ENCODE results near the gene PERCC1.

PERCC1 gene

DNA sequence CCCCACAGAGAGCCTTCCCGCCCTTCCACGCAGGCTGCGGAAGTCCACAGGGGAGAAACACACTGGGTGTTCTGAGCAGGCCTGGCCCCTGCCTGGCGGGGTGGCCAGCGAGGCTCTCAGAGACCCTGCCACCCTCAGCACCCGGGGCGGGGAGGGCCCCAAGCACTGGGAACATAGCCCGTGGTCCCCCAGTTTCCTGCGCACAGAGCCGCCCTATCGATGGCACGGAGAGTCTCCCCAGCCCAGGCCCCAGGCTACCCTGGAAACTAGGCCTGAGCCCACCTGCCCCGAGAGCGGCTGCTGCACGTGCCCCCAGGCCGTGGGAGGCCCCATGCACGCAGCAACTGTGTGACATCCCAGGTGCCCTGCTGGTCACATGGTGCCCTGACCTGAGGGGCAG lies 23.7 kb downstream of the PERCC1 start:
- Histone ChIP-seq H3K4me3 (ENCODE audit: low read depth, low read length) (no peak overlapping the region), H3K27ac (ENCODE audit: low read depth, low read length) (no peak overlapping the region), H3K9ac (ENCODE audit: low read depth, low read length) (no peak overlapping the region), H3K27me3 (ENCODE audit: control insufficient read depth, insufficient read depth, low read length) (no peaks in the 10 kb centered on the region), H3K36me3 (ENCODE audit: control insufficient read depth, insufficient read depth, low read length) (peaks cover 64% of the 10 kb centered on the region), H3K4me1 (ENCODE audit: control insufficient read depth, insufficient read depth, low read length) (no peaks in the 10 kb centered on the region), H3K9me3 (ENCODE audit: control insufficient read depth, insufficient read depth, low read length) (no peaks in the 10 kb centered on the region)

DNA sequence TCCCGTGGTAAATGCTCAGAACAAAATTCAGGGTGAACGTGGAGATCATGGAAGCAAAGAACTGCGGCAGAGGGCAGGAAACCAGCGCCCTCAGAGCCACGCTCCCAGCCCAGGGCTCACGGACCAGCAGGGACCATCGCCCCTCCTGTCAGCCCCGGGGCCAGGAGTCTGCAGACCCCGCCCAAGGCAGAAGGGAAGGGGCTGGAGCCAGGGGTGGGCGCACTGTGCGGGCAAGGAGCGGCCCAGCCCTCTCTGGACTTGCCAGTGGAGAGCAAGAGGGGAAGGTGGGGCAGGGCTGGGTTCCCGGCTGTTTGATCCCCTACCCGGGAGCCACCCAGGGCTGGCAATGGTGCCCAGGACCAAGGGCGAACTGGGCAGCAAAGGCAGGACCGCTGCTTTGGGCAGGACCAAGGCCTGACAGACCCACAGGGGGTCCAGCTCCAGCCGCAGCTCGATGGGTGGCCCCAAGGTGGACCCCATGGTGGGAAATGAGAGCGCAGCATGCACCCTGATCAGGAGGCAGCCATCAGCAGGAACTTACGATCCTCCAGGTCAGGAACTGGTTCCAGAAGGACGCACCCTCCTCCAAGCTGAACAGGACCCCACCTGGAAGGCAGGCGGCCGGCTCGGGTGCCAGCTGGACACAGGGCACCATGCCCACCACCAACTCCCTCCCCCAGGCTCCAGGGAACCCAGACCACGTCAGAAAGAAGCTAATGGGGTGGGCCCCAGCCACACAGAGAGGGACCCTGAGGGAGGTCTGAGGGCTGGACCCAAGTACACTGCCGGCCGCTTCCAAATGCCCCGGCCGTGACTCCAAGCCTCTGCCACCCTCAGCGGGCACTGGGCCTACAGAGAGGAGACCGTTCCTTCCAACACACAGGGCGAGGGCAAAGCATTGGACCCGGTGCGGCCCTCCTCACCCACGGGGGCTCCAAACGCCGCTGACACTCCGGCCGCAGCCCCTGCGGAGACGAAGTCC lies 24.6 kb downstream of the PERCC1 start:
- Histone ChIP-seq H3K4me3 (ENCODE audit: low read depth, low read length) (no peak overlapping the region), H3K9me3 (ENCODE audit: control insufficient read depth, insufficient read depth, low read length) (no peaks in the 10 kb centered on the region), H3K27me3 (ENCODE audit: control insufficient read depth, insufficient read depth, low read length) (no peaks in the 10 kb centered on the region), H3K4me1 (ENCODE audit: control insufficient read depth, insufficient read depth, low read length) (no peaks in the 10 kb centered on the region), H3K36me3 (ENCODE audit: control insufficient read depth, insufficient read depth, low read length) (peaks cover 67% of the 10 kb centered on the region), H3K27ac (ENCODE audit: low read depth, low read length) (no peak overlapping the region), H3K9ac (ENCODE audit: low read depth, low read length) (no peak overlapping the region)

DNA sequence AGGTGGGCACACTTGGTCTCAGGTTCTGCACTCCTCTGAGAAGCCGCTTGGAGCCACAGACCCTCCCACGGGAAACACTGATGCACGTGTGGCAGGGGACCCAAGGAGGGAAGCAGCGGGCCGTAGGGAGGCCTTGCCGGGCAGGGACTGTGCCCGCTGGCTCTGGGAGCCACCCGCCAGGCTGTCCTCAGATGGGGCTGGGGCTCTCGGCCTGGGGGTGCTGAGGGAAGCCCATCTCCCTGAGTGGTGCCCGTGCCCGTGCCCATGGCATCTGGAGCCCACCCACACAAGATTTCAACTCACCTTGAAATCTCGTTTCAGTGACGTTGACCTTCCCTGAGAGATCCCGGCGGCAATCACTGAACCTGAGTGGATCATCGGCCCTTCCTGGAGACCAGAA lies 26.1 kb downstream of the PERCC1 start:
- Histone ChIP-seq H3K9me3 (ENCODE audit: control insufficient read depth, insufficient read depth, low read length) (no peaks in the 10 kb centered on the region), H3K36me3 (ENCODE audit: control insufficient read depth, insufficient read depth, low read length) (peaks cover 62% of the 10 kb centered on the region), H3K27me3 (ENCODE audit: control insufficient read depth, insufficient read depth, low read length) (no peaks in the 10 kb centered on the region), H3K4me1 (ENCODE audit: control insufficient read depth, insufficient read depth, low read length) (no peaks in the 10 kb centered on the region), H3K9ac (ENCODE audit: low read depth, low read length) (no peak overlapping the region), H3K4me3 (ENCODE audit: low read depth, low read length) (no peak overlapping the region), H3K27ac (ENCODE audit: low read depth, low read length) (no peak overlapping the region)

DNA sequence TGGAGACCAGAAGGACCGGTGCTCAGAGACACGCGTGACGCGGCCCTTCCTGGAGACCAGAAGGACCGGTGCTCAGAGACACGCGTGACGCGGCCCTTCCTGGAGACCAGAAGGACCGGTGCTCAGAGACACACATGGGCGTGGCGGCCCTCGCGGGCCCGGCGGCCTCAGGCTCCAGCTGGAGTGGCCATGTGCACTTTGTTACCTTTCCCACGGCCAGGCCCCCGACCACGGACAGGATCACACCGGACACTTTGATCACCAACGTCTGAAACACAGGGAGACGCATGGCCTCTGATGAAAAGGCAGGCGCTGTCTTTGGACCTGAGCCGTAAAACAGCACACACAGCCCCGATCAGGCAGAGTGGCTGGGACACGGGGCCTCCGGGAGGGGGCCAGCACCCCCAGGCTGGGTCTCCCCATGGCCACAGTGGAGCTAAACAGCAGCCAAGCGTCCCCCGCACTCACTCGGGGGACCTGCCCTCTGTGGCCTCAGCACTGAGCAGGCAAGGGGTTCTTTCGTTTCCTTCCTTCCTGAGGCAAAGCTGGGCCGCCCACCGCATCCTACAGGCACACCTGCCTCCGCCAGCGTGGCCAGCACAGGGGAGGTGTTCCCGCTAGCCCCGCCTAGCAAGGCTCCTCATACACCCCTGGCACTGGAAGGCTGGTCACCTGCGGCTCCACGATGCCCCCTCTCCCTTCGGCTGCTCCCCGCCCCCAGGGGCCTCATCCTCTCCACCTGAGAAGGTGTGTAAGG lies 26.8 kb downstream of the PERCC1 start:
- H3K27ac ChIP-seq (ENCODE audit: low read depth, low read length) = no peak overlapping the region
- H3K9ac ChIP-seq (ENCODE audit: low read depth, low read length) = no peak overlapping the region
- H3K27me3 ChIP-seq (ENCODE audit: control insufficient read depth, insufficient read depth, low read length) = no peaks in the 10 kb centered on the region
- peaks cover 56% of the 10 kb centered on the region for H3K36me3 ChIP-seq (ENCODE audit: control insufficient read depth, insufficient read depth, low read length)
- H3K9me3 ChIP-seq (ENCODE audit: control insufficient read depth, insufficient read depth, low read length) = no peaks in the 10 kb centered on the region
- no peaks in the 10 kb centered on the region for H3K4me1 ChIP-seq (ENCODE audit: control insufficient read depth, insufficient read depth, low read length)
- H3K4me3 ChIP-seq (ENCODE audit: low read depth, low read length) = no peak overlapping the region

- Histone ChIP-seq H3K36me3 (ENCODE audit: control insufficient read depth, insufficient read depth, low read length) (peaks cover 52% of the 10 kb centered on the region), H3K27ac (ENCODE audit: low read depth, low read length) (no peak overlapping the region), H3K4me3 (ENCODE audit: low read depth, low read length) (no peak overlapping the region), H3K9ac (ENCODE audit: low read depth, low read length) (no peak overlapping the region), H3K4me1 (ENCODE audit: control insufficient read depth, insufficient read depth, low read length) (no peaks in the 10 kb centered on the region), H3K27me3 (ENCODE audit: control insufficient read depth, insufficient read depth, low read length) (no peaks in the 10 kb centered on the region), H3K9me3 (ENCODE audit: control insufficient read depth, insufficient read depth, low read length) (no peaks in the 10 kb centered on the region)
Measured at GRCh38 chr16:1458336-1458976, 27.6 kb downstream of the PERCC1 start.

GRCh38 chr16:1458977-1459341 lies 28.1 kb downstream of the PERCC1 start:
- H3K27ac ChIP-seq (ENCODE audit: low read depth, low read length) = no peak overlapping the region
- no peaks in the 10 kb centered on the region for H3K9me3 ChIP-seq (ENCODE audit: control insufficient read depth, insufficient read depth, low read length)
- no peaks in the 10 kb centered on the region for H3K27me3 ChIP-seq (ENCODE audit: control insufficient read depth, insufficient read depth, low read length)
- no peak overlapping the region for H3K9ac ChIP-seq (ENCODE audit: low read depth, low read length)
- peaks cover 47% of the 10 kb centered on the region for H3K36me3 ChIP-seq (ENCODE audit: control insufficient read depth, insufficient read depth, low read length)
- H3K4me1 ChIP-seq (ENCODE audit: control insufficient read depth, insufficient read depth, low read length) = no peaks in the 10 kb centered on the region
- no peak overlapping the region for H3K4me3 ChIP-seq (ENCODE audit: low read depth, low read length)

DNA sequence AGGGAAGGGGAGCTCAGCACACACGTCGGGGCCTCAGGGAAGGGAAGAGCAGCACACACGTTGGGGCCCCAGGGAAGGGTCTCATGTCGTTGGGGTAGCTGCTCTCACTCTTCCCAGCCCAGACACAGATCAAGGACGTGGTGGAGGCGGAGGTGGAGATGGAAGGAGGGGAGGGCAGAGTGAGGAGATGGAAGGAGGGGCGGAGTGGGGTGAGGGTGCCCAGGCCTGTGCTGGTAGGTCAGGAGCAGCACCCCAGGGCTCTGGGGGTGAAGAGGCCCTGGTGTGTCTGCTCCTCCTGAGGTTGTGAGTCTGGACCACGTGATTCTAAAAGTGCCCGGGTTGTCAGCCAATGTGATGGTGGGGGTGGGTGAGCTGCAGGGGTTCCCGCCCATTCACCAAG lies 29.1 kb downstream of the PERCC1 start:
- Histone ChIP-seq H3K4me3 (ENCODE audit: low read depth, low read length) (no peak overlapping the region), H3K27ac (ENCODE audit: low read depth, low read length) (no peak overlapping the region), H3K4me1 (ENCODE audit: control insufficient read depth, insufficient read depth, low read length) (no peaks in the 10 kb centered on the region), H3K27me3 (ENCODE audit: control insufficient read depth, insufficient read depth, low read length) (no peaks in the 10 kb centered on the region), H3K36me3 (ENCODE audit: control insufficient read depth, insufficient read depth, low read length) (peaks cover 38% of the 10 kb centered on the region), H3K9me3 (ENCODE audit: control insufficient read depth, insufficient read depth, low read length) (no peaks in the 10 kb centered on the region), H3K9ac (ENCODE audit: low read depth, low read length) (no peak overlapping the region)

- Histone ChIP-seq H3K9ac (ENCODE audit: low read depth, low read length) (no peak overlapping the region), H3K36me3 (ENCODE audit: control insufficient read depth, insufficient read depth, low read length) (peaks cover 31% of the 10 kb centered on the region)
Measured at GRCh38 chr16:1460602-1461138, 29.8 kb downstream of the PERCC1 start.

DNA sequence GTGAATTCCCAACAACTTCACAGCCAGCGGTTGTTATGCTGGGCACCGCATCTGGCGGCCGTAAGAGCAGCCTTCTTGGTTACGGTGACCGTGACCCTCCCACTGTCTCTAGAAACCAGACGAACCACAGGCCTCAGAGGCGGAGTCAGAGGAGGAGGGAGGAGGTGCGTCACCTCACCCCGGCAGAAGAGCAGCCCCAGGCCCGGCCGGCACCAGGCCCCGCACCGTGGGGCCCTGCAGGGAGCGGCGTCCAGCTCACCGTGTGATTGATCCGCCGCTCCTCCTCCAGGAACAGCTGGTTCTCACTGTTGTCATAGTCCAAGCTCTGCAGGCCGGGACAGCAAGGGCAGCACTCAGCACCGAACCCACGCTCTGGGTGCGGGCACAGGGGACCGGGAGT lies 30.3 kb downstream of the PERCC1 start:
- H3K9ac ChIP-seq (ENCODE audit: low read depth, low read length) = no peak overlapping the region
- H3K36me3 ChIP-seq (ENCODE audit: control insufficient read depth, insufficient read depth, low read length) = peaks cover 26% of the 10 kb centered on the region
- no peaks in the 10 kb centered on the region for H3K27me3 ChIP-seq (ENCODE audit: control insufficient read depth, insufficient read depth, low read length)
- no peak overlapping the region for H3K27ac ChIP-seq (ENCODE audit: low read depth, low read length)
- no peaks in the 10 kb centered on the region for H3K9me3 ChIP-seq (ENCODE audit: control insufficient read depth, insufficient read depth, low read length)
- H3K4me1 ChIP-seq (ENCODE audit: control insufficient read depth, insufficient read depth, low read length) = no peaks in the 10 kb centered on the region
- H3K4me3 ChIP-seq (ENCODE audit: low read depth, low read length) = no peak overlapping the region

More at GRCh38 chr16:1460602-1461138, 29.8 kb downstream of the PERCC1 start:
- no peaks in the 10 kb centered on the region for H3K4me1 ChIP-seq (ENCODE audit: control insufficient read depth, insufficient read depth, low read length)
- no peaks in the 10 kb centered on the region for H3K9me3 ChIP-seq (ENCODE audit: control insufficient read depth, insufficient read depth, low read length)
- H3K27ac ChIP-seq (ENCODE audit: low read depth, low read length) = no peak overlapping the region
- no peaks in the 10 kb centered on the region for H3K27me3 ChIP-seq (ENCODE audit: control insufficient read depth, insufficient read depth, low read length)
- no peak overlapping the region for H3K4me3 ChIP-seq (ENCODE audit: low read depth, low read length)

GRCh38 chr16:1464196-1464893 lies 33.5 kb downstream of the PERCC1 start:
- H3K9ac ChIP-seq (ENCODE audit: low read depth, low read length) = no peak overlapping the region
- H3K27me3 ChIP-seq (ENCODE audit: control insufficient read depth, insufficient read depth, low read length) = no peaks in the 10 kb centered on the region
- peaks cover 14% of the 10 kb centered on the region for H3K36me3 ChIP-seq (ENCODE audit: control insufficient read depth, insufficient read depth, low read length)
- H3K4me3 ChIP-seq (ENCODE audit: low read depth, low read length) = no peak overlapping the region
- no peaks in the 10 kb centered on the region for H3K4me1 ChIP-seq (ENCODE audit: control insufficient read depth, insufficient read depth, low read length)
- no peaks in the 10 kb centered on the region for H3K9me3 ChIP-seq (ENCODE audit: control insufficient read depth, insufficient read depth, low read length)
- no peak overlapping the region for H3K27ac ChIP-seq (ENCODE audit: low read depth, low read length)

Measured in HUES48 (cell line).